Stimulated activated CD4-positive, alpha-beta T cell treated with anti-CD3 and anti-CD28 coated beads, Interleukin-1b, Interleukin-23, amount 100 ng/mL, for 4 hours (primary cell): ENCODE results near the gene ALPK1.
"Not testable (repeated sequence)": the region's sequence is repeated elsewhere in the genome, so short reads cannot be mapped to it uniquely, and the experiment has no call there.

Experiments used
- DNase-seq, 2 donors: peaks; one replicate each; pipeline ENCODE4 v3.0.0-alpha.2; 2020; ENCODE audit warnings: low read depth in 2 of 2

ALPK1 gene

GRCh38 chr4:112296949-112297880 lies at the start of gene ALPK1:
TSS of gene ALPK1 (plus strand) at chr4:112297369.
- no peak for DNase-seq

DNA sequence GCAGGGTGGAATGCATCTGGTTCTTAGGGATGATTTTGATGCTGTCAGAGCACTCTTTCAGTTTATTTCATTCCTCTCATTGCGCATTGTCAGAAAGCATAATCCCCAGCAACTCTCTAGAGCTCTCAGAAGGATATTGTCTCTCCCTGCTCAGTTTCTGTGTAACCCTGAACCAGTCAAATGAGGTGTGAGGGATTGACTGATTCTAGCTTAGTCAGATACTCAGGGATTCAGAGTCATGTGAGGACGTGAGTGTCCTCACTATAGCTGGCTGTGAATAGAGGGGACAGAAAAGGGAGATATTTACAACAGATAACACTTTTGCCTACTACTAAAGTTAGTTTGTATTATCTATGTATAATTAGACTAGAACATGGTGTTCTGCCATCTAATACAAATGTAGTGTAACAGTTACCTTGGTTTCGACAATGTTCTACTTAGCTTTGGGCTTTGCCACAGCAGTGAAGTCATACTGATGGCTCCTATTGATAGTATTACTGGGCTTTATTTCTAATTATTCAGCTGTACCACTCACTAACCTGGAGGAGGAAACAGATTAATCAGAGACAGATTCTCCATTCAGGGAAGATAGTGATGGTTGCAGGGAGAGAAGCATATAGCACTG lies 46.0 kb upstream of the ALPK1 start:
- DNase-seq: no peak

GRCh38 chr4:112252234-112252633 lies 44.9 kb upstream of the ALPK1 start:
- DNase-seq: no peak

DNA sequence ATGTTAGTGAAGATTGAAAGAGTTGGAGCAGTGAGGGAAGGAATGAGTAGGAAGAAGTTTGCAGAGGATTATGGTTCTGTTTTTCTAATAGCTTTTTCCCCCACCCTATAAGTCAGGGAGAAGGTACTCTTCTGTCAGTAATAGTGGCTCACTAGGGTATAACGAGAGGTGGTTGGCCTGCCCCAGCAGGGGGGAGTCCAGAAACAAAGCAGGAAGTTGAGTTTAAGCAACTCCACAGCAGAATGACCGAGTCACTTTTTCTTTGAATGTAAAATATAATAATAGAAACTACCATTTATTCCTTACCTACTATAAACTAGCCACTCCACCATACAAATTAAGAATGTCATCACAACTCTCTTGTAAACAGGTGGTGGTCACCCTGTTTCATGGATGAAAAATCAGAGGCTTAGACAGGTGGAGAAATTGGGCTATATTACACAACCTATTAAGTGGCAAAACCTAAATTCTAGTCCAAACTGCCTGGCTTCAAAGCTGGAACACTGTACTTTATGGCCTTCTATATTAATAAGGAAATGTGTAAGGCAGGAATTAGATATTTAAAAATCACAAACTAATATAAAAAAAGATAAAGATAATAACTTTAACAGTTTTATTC lies 43.7 kb upstream of the ALPK1 start:
- no peak for DNase-seq

GRCh38 chr4:112257098-112257497 lies 40.1 kb upstream of the ALPK1 start:
- DNase-seq: no peak

DNA sequence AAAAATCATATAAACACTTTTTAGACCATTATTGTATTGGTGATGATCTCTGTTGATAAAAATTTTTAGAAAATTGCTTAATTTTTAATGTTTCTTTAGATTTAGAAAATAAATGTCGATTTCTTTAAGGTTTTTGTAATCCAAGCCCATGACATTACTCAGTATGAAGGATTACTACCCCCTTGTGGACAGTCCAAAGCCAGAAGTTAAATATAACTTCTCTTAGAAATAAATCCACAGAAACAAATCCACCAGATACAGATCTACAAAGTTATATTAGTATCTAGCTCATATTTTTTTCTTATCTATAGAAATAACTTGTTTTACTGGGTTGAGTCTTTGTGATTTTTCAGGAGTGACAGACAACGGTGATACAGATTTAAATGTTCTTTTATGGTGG lies 30.3 kb upstream of the ALPK1 start:
- no peak for DNase-seq

DNA sequence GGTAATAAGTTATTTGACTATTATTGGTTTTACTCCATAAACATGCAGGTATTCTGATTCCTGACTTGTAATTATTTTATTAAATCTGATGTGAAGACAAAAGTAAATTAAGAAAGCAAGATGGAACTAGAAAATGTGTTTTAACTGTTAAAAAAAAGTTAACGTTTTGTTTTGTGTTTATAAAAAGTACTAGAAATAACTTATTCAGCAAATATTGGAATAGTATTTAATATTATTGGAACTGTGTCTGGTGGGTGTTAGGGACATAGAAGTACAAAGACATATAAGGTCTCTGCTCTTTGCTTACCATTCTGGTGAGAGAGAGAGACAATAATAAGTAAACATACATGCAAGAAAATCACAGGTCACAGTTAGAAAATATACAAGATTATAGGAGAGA lies 27.1 kb upstream of the ALPK1 start:
- DNase-seq: no peak

- DNase-seq: no peak
Observed at GRCh38 chr4:112270640-112271421, 26.3 kb upstream of the ALPK1 start.

- no peak for DNase-seq
Observed at GRCh38 chr4:112272292-112272691, 24.9 kb upstream of the ALPK1 start.

DNA sequence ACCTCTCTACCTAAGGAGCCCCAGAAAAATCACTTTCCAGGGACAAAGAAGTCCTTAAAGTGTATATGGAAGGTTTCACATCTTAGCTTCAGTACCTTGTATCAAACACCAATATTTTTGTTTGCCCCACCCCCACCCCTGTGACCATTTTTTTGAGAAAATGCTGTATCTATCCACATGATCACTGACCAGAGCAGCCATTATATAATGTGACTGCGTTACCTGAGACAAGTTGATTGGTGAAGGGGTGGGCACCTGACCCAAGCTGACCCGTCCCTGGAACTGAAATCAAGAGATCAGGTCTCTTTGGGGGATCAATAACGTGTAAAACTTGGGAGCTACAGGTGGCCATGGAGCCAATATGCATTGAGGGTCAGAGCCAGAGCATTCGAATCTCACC lies 22.2 kb upstream of the ALPK1 start:
- no peak for DNase-seq

DNA sequence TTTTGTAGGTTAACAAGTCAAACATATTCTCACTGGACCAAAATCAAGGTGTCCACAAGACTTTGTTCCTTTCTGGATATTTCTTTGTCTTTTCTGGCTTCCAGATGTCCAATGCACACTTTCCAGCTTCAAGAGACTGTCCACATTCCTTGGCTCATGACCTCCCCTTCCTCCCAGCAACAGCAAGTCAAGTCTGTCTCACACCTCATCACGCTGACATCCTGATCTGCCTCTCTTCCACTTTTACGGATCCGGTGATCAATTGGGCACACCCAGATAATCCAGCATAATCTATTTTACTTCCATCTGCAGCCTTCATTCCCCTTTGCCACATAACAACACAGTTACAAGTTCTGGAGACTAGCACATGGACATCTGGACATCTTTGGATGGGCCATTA lies 21.1 kb upstream of the ALPK1 start:
- no peak for DNase-seq

GRCh38 chr4:112277220-112277619 lies 19.9 kb upstream of the ALPK1 start:
- no peak for DNase-seq

DNA sequence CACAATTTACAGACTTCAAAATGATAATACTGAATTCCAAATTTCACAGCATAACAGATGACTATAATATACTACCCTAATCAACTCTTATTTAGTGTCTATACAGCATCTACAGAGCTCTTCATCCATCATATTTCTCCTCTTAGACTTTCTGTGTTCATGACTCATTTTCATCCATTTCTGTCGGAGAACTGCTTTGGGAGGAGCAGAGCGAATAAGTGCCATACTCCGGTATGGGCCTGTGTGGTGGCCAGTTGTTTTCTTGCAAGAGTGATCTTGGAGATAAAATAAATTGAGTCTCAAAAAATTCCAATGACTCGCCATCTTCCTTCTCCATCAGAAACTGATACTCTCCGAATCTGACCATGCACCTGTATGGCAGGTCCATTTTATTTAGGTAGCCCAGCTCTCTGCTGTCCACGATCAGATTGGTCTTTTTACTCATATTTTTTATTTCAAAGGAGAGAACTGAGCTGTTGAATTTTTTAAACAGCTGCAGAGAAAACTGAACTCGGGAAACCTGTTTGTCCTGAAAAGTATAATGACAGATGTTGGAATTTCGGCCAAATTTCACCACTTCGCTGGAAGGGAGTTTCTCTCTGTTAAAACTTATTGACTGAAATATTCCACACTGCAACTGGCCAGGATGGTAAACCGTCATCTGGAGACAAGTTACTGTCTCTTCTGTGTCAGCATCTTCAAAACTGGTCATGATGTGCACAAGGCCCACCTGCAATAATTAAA lies 19.3 kb upstream of the ALPK1 start:
- no peak for DNase-seq

DNA sequence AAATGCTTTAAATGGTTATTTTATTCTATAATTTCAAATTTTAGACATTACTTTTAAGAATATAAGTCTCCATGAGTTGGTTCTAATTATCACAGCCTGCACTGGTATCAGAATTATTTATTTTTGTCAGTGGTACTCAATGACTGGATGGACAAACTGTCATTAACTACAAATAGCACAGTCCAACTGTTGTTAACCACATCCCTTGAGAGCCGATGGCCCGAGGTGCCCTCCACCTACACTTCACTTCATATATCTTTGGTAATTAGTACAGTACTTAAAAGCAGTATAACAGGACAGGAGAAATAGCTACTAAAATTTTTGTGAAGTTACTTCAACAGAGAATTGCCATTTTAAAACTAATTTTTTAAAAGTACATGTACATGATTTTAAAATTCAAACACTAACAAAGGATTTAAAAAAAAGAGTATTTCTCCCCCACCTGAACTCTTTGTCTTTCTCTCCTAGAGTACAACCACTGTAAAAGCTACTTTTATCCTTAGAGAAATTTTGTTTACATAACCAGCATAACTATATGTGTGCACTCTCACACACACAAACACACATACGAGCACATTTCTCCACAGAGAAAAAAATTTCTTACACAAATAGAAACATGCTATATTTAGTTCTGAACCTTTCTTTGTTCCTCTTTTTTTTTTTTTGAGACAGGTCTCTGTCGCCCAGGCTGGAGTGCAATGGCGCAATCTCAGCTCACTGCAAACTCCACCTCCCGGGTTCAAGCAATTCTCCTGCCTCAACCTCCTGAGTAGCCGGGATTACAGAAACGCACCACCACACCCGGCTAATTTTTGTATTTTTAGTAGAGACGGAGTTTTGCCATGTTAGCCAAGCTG lies 17.9 kb upstream of the ALPK1 start:
- no peak for DNase-seq

GRCh38 chr4:112279882-112280315 lies 17.3 kb upstream of the ALPK1 start:
- no peak for DNase-seq

GRCh38 chr4:112280386-112281056 lies 16.6 kb upstream of the ALPK1 start:
- no peak for DNase-seq

- not testable (repeated sequence) for DNase-seq
Observed at GRCh38 chr4:112281895-112282398, 15.2 kb upstream of the ALPK1 start.

DNA sequence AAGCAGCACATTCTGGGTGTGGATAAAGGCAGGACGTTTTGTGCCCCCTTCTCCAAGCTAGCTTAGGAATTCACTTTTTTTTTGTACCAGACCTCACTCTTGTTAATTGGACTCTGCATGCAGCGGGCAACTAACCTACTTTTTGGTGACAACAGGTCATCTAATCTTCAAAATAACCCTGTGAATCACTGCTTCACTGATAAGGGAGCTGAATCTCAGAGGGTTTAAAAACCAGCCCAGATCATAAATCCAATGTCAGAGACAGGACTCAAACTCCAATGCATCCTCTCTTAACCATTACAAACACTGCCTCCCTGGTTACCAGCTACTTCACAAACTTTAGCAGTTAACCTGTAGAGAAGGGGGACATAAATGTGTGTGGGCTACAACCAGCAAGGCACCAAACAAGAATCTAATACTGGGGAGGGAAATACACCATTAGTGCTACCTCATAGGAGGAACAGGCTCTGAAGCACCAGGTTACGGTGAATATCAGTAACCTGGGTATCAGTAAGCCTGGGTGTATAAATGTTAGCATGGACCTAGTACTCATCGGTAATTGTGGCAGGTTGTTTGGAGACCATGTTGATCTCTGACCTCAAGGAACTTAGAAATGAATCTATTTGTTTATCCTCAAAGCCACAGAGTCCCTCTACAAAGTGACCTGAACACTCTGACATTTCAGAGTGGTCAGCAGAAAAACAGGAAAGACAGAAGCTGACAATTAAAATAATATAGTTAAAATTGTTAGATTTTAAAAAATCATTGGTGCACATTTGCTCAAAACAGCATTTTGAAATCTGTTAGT lies 14.1 kb upstream of the ALPK1 start:
- no peak for DNase-seq

GRCh38 chr4:112284166-112284565 lies 13.0 kb upstream of the ALPK1 start:
- no peak for DNase-seq
